Adrenal gland (tissue), 12 donors: ENCODE data around the gene PCDH9. TPM values are rescaled to one million over a fixed set of nuclear protein-coding genes. Genes with fewer than 3 reads are reported as not detected.

ENCODE experiments used
- DNase-seq, 7 donors: peaks; one replicate each; pipeline ENCODE4 v3.0.0-alpha.2; 2019 to 2020
- H3K27ac ChIP-seq, 5 donors: fragments of 200-600 bp; sonication (generic) in 4 of 5; 1 replicate in 3 of 5; 2 replicates in 2 of 5; pipeline versions ENCODE4 v1.5.1 to v1.8.0; 2016 to 2020; ENCODE audit warnings: mild to moderate bottlenecking in 1 of 5
- H3K27me3 ChIP-seq: fragments of 200-600 bp; 2 replicates; pipeline ENCODE4 v1.8.0; 2021
- H3K36me3 ChIP-seq, 2 donors: fragments of 200-600 bp; replicated peaks in 1 of 2; 1 replicate in 1 of 2; 2 replicates in 1 of 2; pipeline versions ENCODE4 v1.5.1 to v1.8.0; 2018 to 2022
- H3K4me1 ChIP-seq, 2 donors: fragments of 200-600 bp; replicated peaks in 1 of 2; 1 replicate in 1 of 2; 2 replicates in 1 of 2; pipeline versions ENCODE4 v1.5.1 to v1.8.0; 2018 to 2021
- H3K4me3 ChIP-seq, 4 donors: fragments of 200-600 bp; sonication (generic) in 3 of 4; one replicate each; pipeline ENCODE4 v1.5.1; 2016 to 2018
- H3K9me3 ChIP-seq, 3 donors: fragments of 200-600 bp; sonication (generic) in 1 of 3; replicated peaks in 1 of 3; 1 replicate in 2 of 3; 2 replicates in 1 of 3; pipeline versions ENCODE4 v1.5.1 to v1.8.0; 2016 to 2021
- CTCF ChIP-seq, 6 experiments: fragments of 450-650 bp in 4 of 6; fragments of 200-600 bp in 2 of 6; sonication (generic) in 1 of 6; IDR thresholded peaks; 1 replicate in 5 of 6; 2 replicates in 1 of 6; pipeline versions ENCODE4 v1.5.1 to v1.8.0; 2016 to 2021; ENCODE audit warnings: antibody characterized with exemption in 6 of 6, mild to moderate bottlenecking in 2 of 6, moderate library complexity in 1 of 6
- POLR2A ChIP-seq, 2 donors: fragments of 450-650 bp; IDR thresholded peaks; one replicate each; pipeline ENCODE4 v1.6.1; 2017; ENCODE audit warnings: antibody characterized with exemption in 2 of 2, mild to moderate bottlenecking in 2 of 2, moderate library complexity in 1 of 2
- WGBS, 4 donors: extraction: QIAGEN DNeasy Blood & Tissue Kit in 2 of 4; methylation state at CpG; one replicate each; pipeline versions ENCODE4 v1.1.5 to v1.1.7; 2013 to 2017; 5-methylcytosine and 5-hydroxymethylcytosine counted together
- intact Hi-C, 2 donors: fragments of 100-400 bp; cut with DNase I; formaldehyde crosslinking; loops; one replicate each; pipeline versions ENCODE4 v1.14.1 to v1.15.0; 2022 to 2023
- polyA plus RNA-seq, 3 donors: library from polyadenylated mRNA; stranded (reverse); fragments of 200-250 nt in 2 of 3; fragments of 350-450 nt in 1 of 3; fragmentation: Illumina TruSeq in 1 of 3; extraction: RNeasy Lipid Tissue Mini Kit (QIAGEN cat#74804) in 1 of 3; gene quantifications; one replicate each; pipeline ENCODE4 v1.2.3, GENCODE V29; 2013 to 2014
- total RNA-seq, 9 donors: library from RNA; depleted of rRNA in 4 of 9; stranded (reverse); fragments of >200 nt in 4 of 9; fragments of 120-200 nt in 1 of 9; fragmentation: NEBNext Ultra II Directional in 1 of 9; extraction: Animal tissue kit (Norgen Biotek cat#: 25700) in 1 of 9; gene quantifications; one replicate each; pipeline versions ENCODE4 v1.1.0 to v1.2.4, GENCODE V29; 2013 to 2023
- donor health status: healthy with polysubstance abuse.
- donor health status: Bipolar disorder and iron deficiency.
- donor health status: DM: yes; HTN: yes; CAD: no.
- donor health status: DM: no; HTN: no; CAD: no.
- donor health status: DM: no; HTN: no; CAD: no.
- donor health status: DM: yes; HTN: yes; CAD: no.

PCDH9 gene
- total and polyA plus RNA-seq, 12 donors = 0.71 to 10.9 (median 3.6) TPM

- WGBS, 4 donors = 55 to 70% (median 66%) methylated on average over 2 of the region's 2 CpGs
- H3K4me3 ChIP-seq = no peak overlapping the region
- H3K9me3 ChIP-seq = no peaks in the 10 kb centered on the region
- H3K27me3 ChIP-seq = no peaks in the 10 kb centered on the region
- TF ChIP-seq CTCF (IDR thresholded peaks at IDR 0.05) = no peak
- no peak for TF ChIP-seq POLR2A (IDR thresholded peaks at IDR 0.05)
- no peak for DNase-seq
- no peaks in the 10 kb centered on the region for H3K4me1 ChIP-seq
- intact Hi-C loops = no loop called here
- H3K36me3 ChIP-seq = no peaks in the 10 kb centered on the region
- H3K27ac ChIP-seq = no peak overlapping the region
Measured at GRCh38 chr13:67013709-67014108, 216.4 kb downstream of the PCDH9 start.

GRCh38 chr13:67008075-67008668 lies 222.0 kb downstream of the PCDH9 start:
- TF ChIP-seq POLR2A (IDR thresholded peaks at IDR 0.05) (no peak), CTCF (IDR thresholded peaks at IDR 0.05) (no peak)

GRCh38 chr13:67004511-67004910 lies 225.6 kb downstream of the PCDH9 start:
- intact Hi-C loops = no loop called here
- no peak for TF ChIP-seq POLR2A (IDR thresholded peaks at IDR 0.05)
- no peak for TF ChIP-seq CTCF (IDR thresholded peaks at IDR 0.05)
- no peak overlapping the region for H3K4me3 ChIP-seq
- no peaks in the 10 kb centered on the region for H3K27me3 ChIP-seq
- H3K27ac ChIP-seq = no peak overlapping the region
- DNase-seq = no peak
- no peaks in the 10 kb centered on the region for H3K36me3 ChIP-seq
- no peaks in the 10 kb centered on the region for H3K9me3 ChIP-seq
- 87 to 100% (median 93%) methylated on average over 1 of the region's 1 CpG for WGBS, 4 donors
- no peaks in the 10 kb centered on the region for H3K4me1 ChIP-seq

More at GRCh38 chr13:67008075-67008668, 222.0 kb downstream of the PCDH9 start:
- DNase-seq = no peak
- intact Hi-C loops = loop anchor here in 1 of 2 donors (5.0 kb wide), 1 partner anchor 224 kb away; the partner anchor contains the start of gene PCDH9
- Histone ChIP-seq H3K27me3 (no peaks in the 10 kb centered on the region), H3K27ac (no peak overlapping the region), H3K9me3 (no peaks in the 10 kb centered on the region), H3K36me3 (no peaks in the 10 kb centered on the region), H3K4me1 (no peaks in the 10 kb centered on the region), H3K4me3 (no peak overlapping the region)
- 71 to 89% (median 81%) methylated on average over 1 of the region's 1 CpG for WGBS, 4 donors

GRCh38 chr13:67003743-67004142 lies 226.4 kb downstream of the PCDH9 start:
- no peaks in the 10 kb centered on the region for H3K27me3 ChIP-seq
- WGBS, 4 donors = 70 to 76% (median 73%) methylated on average over 7 of the region's 7 CpGs
- H3K9me3 ChIP-seq = no peaks in the 10 kb centered on the region
- no peak for TF ChIP-seq CTCF (IDR thresholded peaks at IDR 0.05)
- TF ChIP-seq POLR2A (IDR thresholded peaks at IDR 0.05) = no peak
- H3K27ac ChIP-seq = no peak overlapping the region
- H3K4me1 ChIP-seq = no peaks in the 10 kb centered on the region
- intact Hi-C loops = no loop called here
- no peak for DNase-seq
- no peak overlapping the region for H3K4me3 ChIP-seq
- no peaks in the 10 kb centered on the region for H3K36me3 ChIP-seq
